Stomach (tissue), 9 donors: ENCODE measurements around the gene UBL3. TPM values are rescaled to one million over a fixed set of nuclear protein-coding genes. Genes with fewer than 3 reads are reported as not detected.
A peak's percentile ranks its signal among the peaks of the same experiment; 100 is the strongest.

Experiments
- DNase-seq, 2 donors: peaks; one replicate each; pipeline versions ENCODE4 v3.0.0 to v3.0.0-alpha.2; 2013 to 2019
- H3K27ac ChIP-seq, 5 donors: fragments of 200-600 bp in 4 of 5; sonication (generic) in 4 of 5; one replicate each; pipeline ENCODE4 v1.5.1; 2013 to 2019; ENCODE audit warnings: mild to moderate bottlenecking in 1 of 5, moderate library complexity in 1 of 5
- H3K27me3 ChIP-seq, 3 donors: fragments of 200-600 bp; sonication (generic); one replicate each; pipeline ENCODE4 v1.5.1; 2017 to 2019; ENCODE audit warnings: mixed run types in 1 of 3
- H3K36me3 ChIP-seq, 4 donors: fragments of 200-600 bp; sonication (generic); 1 replicate in 3 of 4; 2 replicates in 1 of 4; pipeline ENCODE4 v1.5.1; 2016 to 2019
- H3K4me1 ChIP-seq, 4 donors: fragments of 200-600 bp; sonication (generic); one replicate each; pipeline ENCODE4 v1.5.1; 2016 to 2019
- H3K4me3 ChIP-seq, 4 donors: fragments of 200-600 bp; sonication (generic) in 3 of 4; one replicate each; pipeline ENCODE4 v1.5.1; 2016 to 2019; ENCODE audit warnings: mild to moderate bottlenecking in 1 of 4
- H3K9me3 ChIP-seq, 4 donors: fragments of 200-600 bp; sonication (generic); one replicate each; pipeline ENCODE4 v1.5.1; 2016 to 2019
- EP300 ChIP-seq: sonication (generic); formaldehyde crosslinking; IDR thresholded peaks from one replicate; pipeline ENCODE4 v1.6.1; 2017; ENCODE audit warnings: antibody characterized with exemption
- POLR2A ChIP-seq, 4 donors: fragments of 450-650 bp; IDR thresholded peaks; one replicate each; pipeline ENCODE4 v1.6.1; 2016; ENCODE audit warnings: antibody characterized with exemption in 4 of 4, control low read depth in 2 of 4, mild to moderate bottlenecking in 1 of 4, moderate library complexity in 1 of 4
- POLR2AphosphoS5 ChIP-seq, 3 donors: sonication (generic); formaldehyde crosslinking; IDR thresholded peaks; one replicate each; pipeline ENCODE4 v1.6.1; 2016; ENCODE audit warnings: antibody characterized with exemption in 3 of 3
- WGBS, 5 donors: extraction: QIAGEN DNeasy Blood & Tissue Kit in 3 of 5; methylation state at CpG; one replicate each; pipeline versions ENCODE4 v1.1.5 to v1.1.7; 2013 to 2018; 5-methylcytosine and 5-hydroxymethylcytosine counted together
- intact Hi-C: fragments of 100-400 bp; cut with DNase I; formaldehyde crosslinking; loops from one replicate; pipeline ENCODE4 v1.15.1; 2023; ENCODE audit warnings: low total_unique reads
- polyA plus RNA-seq, 3 donors: library from polyadenylated mRNA; stranded (reverse); fragments of 200-250 nt; gene quantifications; one replicate each; pipeline ENCODE4 v1.2.3, GENCODE V29; 2013
- total RNA-seq, 5 donors: library from RNA; depleted of rRNA; stranded (reverse); fragments of >200 nt; gene quantifications; one replicate each; pipeline versions ENCODE4 v1.1.0 to v1.2.3, GENCODE V29; 2014 to 2016
- TF ChIP-seq, protein P1 (sequence below), 7 experiments: fragments of 450-650 bp in 4 of 7; fragments of 200-600 bp in 3 of 7; sonication (generic) in 3 of 7; IDR thresholded peaks; one replicate each; pipeline ENCODE4 v1.5.1; 2016 to 2019; ENCODE audit warnings: antibody characterized with exemption in 7 of 7, control low read depth in 2 of 7, mild to moderate bottlenecking in 1 of 7
- donor health status: healthy with polysubstance abuse.
- donor health status: Bipolar disorder and iron deficiency.
- donor health status: healthy.

The UBL3 gene
- total and polyA plus RNA-seq, 8 donors: 21.5 to 115 (median 42.3) TPM

DNA sequence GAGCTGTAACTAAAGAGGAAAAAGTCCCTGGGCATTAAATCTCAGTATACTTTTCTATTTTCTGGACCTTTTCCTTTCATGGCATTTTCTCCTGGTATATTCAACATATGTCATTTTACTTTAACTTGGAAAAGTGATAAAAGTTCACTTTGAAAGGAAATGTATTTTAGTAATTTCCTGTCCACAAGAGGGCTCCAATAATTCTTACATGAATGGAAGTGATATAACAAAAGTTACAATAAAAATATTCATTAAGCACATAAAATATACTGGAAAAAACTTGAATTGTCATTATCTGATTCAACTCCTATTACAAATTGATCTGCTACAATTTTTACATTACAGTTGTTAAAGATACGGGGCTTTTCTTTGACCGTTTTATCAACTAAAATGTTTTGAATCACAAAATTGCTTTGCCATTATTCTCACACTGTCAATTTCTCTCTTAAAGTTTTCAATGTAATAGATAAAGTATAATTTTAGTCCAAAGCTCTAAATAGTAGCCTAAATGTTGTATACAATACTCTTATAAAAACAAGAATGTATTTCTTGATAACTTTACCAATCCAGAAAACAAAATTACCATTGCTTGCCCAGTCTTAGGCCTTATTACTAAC lies 4.9 kb downstream of the UBL3 start:
- intact Hi-C loops: no loop called here
- TF ChIP-seq, protein P1, sequence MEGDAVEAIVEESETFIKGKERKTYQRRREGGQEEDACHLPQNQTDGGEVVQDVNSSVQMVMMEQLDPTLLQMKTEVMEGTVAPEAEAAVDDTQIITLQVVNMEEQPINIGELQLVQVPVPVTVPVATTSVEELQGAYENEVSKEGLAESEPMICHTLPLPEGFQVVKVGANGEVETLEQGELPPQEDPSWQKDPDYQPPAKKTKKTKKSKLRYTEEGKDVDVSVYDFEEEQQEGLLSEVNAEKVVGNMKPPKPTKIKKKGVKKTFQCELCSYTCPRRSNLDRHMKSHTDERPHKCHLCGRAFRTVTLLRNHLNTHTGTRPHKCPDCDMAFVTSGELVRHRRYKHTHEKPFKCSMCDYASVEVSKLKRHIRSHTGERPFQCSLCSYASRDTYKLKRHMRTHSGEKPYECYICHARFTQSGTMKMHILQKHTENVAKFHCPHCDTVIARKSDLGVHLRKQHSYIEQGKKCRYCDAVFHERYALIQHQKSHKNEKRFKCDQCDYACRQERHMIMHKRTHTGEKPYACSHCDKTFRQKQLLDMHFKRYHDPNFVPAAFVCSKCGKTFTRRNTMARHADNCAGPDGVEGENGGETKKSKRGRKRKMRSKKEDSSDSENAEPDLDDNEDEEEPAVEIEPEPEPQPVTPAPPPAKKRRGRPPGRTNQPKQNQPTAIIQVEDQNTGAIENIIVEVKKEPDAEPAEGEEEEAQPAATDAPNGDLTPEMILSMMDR (IDR thresholded peaks at IDR 0.05): peak in 3 of 7 experiments; percentile 32 to 51 (median 37)
- TF ChIP-seq POLR2AphosphoS5 (IDR thresholded peaks at IDR 0.05): no peak
- TF ChIP-seq EP300: no peak
- TF ChIP-seq POLR2A (IDR thresholded peaks at IDR 0.05): no peak
- Histone ChIP-seq H3K27ac (peak overlapping the region in 4 of 5 donors; percentile 96 to 100 (median 100)), H3K4me1 (peaks cover 9 to 66% (median 37%) of the 10 kb centered on the region in 4 donors), H3K9me3 (no peaks in the 10 kb centered on the region), H3K27me3 (no peaks in the 10 kb centered on the region), H3K4me3 (peak overlapping the region; percentile 59 to 85 (median 71)), H3K36me3 (no peaks in the 10 kb centered on the region)
- DNase-seq: peak in 1 of 2 donors; percentile 35
- 24 to 53% (median 40%) methylated on average over 2 of the region's 2 CpGs for WGBS, 5 donors

DNA sequence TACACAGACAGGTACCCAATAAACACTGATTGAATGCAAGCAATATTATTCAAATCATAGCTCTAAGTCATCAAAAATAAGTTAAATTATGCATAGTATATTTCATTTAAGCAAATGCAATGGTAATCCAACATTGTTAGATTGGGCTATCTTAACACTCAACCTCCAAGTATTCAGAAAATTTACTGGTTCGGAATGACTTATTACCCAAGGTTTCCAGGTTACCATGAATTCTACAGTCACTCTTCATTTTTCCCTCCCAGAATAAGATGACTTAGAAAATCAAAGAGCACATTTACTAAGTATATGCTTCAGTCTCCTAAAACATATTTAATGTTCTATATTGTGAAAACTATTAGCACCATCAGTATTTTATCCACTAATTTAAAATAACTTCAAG lies 6.0 kb downstream of the UBL3 start:
- no peaks in the 10 kb centered on the region for H3K36me3 ChIP-seq
- peak overlapping the region in 2 of 5 donors; percentile 100 for H3K27ac ChIP-seq
- H3K9me3 ChIP-seq: no peaks in the 10 kb centered on the region
- DNase-seq: no peak
- intact Hi-C loops: no loop called here
- no peak overlapping the region for H3K4me3 ChIP-seq
- TF ChIP-seq, protein P1 (IDR thresholded peaks at IDR 0.05): no peak
- no peak for TF ChIP-seq POLR2AphosphoS5 (IDR thresholded peaks at IDR 0.05)
- TF ChIP-seq EP300: no peak
- no peak for TF ChIP-seq POLR2A (IDR thresholded peaks at IDR 0.05)
- WGBS, 5 donors: 68 to 89% (median 83%) methylated on average over 1 of the region's 1 CpG
- H3K27me3 ChIP-seq: no peaks in the 10 kb centered on the region
- peaks cover 8 to 73% (median 41%) of the 10 kb centered on the region in 4 donors for H3K4me1 ChIP-seq

DNA sequence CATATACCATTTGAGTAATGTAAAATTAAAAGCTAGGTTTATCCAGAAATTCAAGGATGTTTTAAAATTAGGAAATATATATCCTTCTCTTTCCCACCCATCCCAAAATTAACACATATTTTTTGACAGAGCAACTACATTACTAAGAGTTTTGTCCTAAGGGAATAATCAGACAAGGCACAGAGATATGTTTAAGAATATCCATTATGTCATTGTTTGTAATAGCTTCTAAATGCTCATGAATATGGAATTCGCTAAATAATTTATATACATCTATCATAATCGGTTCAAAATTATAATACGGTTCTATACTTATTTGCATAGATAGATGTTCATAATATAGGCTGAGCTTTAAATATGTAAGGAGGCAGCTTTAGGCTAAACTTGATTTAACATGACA lies 9.8 kb downstream of the UBL3 start:
- Histone ChIP-seq H3K4me3 (no peak overlapping the region), H3K27me3 (no peaks in the 10 kb centered on the region), H3K4me1 (peaks cover 11 to 86% (median 51%) of the 10 kb centered on the region in 4 donors), H3K27ac (no peak overlapping the region), H3K36me3 (no peaks in the 10 kb centered on the region), H3K9me3 (no peaks in the 10 kb centered on the region)
- WGBS, 5 donors: 74 to 81% (median 76%) methylated on average over 3 of the region's 3 CpGs
- no peak for TF ChIP-seq POLR2AphosphoS5 (IDR thresholded peaks at IDR 0.05)
- TF ChIP-seq POLR2A (IDR thresholded peaks at IDR 0.05): no peak
- TF ChIP-seq, protein P1 (IDR thresholded peaks at IDR 0.05): no peak
- TF ChIP-seq EP300: no peak
- DNase-seq: no peak
- intact Hi-C loops: no loop called here

DNA sequence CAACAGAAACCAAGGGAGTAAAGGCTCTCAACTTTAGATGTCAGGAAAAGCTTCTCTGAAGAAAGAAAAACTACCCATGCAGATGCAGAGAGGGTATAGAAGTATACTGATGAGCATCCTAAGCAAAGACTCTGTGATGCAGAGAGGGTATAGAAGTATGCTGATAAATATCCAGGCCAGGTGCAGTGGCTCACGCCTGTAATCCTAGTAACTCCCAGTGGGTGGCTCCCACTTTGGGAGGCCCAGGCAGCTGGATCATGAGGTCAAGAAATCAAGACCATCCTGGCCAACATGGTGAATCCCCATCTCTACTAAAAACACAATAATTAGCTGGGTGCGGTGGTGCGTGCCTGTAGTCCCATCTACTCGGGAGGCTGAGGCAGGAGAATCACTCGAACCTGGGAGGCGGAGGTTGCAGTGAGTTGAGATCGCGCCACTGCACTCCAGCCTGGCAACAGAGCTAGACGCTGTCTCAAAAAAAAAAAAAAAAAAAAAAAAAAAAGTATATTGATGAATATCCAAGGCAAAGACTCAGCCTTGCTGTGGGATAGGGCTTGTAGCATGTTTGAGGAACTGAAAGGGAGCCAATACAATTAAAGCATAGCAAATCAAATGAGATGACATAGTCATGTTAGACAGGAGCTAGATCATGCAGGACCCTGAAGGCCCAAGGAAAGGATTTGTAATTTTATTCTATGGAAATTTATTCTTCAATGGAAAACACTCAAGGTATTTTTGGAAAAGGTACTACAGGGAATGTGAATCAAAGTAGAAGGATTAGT lies 14.9 kb downstream of the UBL3 start:
- no peak overlapping the region for H3K27ac ChIP-seq
- H3K36me3 ChIP-seq: no peaks in the 10 kb centered on the region
- no peaks in the 10 kb centered on the region for H3K9me3 ChIP-seq
- H3K4me1 ChIP-seq: peaks cover 3 to 77% (median 40%) of the 10 kb centered on the region in 4 donors
- intact Hi-C loops: loop anchor here (10.0 kb wide), 1 partner anchor 279 kb away; no protein-coding TSS in a partner anchor
- DNase-seq: no peak
- H3K4me3 ChIP-seq: no peak overlapping the region
- no peaks in the 10 kb centered on the region for H3K27me3 ChIP-seq
- WGBS, 5 donors: 97 to 99% (median 98%) methylated on average over 9 of the region's 9 CpGs
- TF ChIP-seq, protein P1 (IDR thresholded peaks at IDR 0.05): no peak
- no peak for TF ChIP-seq EP300
- no peak for TF ChIP-seq POLR2A (IDR thresholded peaks at IDR 0.05)
- no peak for TF ChIP-seq POLR2AphosphoS5 (IDR thresholded peaks at IDR 0.05)
